GM12878 (cell line): Measurements from ENCODE around the gene FOXK1. TPM values are rescaled to one million over a fixed set of nuclear protein-coding genes. Genes with fewer than 3 reads are reported as not detected.

Source experiments
- ATAC-seq: fragments of 200-7000 bp; cut with Tn5 transposase; 3 replicates; pipeline ENCODE4 v1.9.1; 2020; ENCODE audit warnings: mild to moderate bottlenecking, moderate library complexity
- BruUV-seq: library from RNA; stranded (reverse); fragments of 400-500 nt; replicated peaks from 2 replicates; lab custom pipeline; 2021; lab: Mats Ljungman, UMichigan
- CTCF ChIA-PET: fragments of 300-600 bp; sonication (Branson Sonifier 250); formaldehyde crosslinking; extraction: SDS; loops from one replicate; lab custom pipeline; 2021; ENCODE audit warnings: inconsistent platforms; lab: Yijun Ruan, JAX
- POLR2A ChIA-PET: fragments of 350-600 bp; formaldehyde crosslinking; extraction: SDS; loops from one replicate; lab custom pipeline; 2021; ENCODE audit warnings: inconsistent platforms; lab: Charles Lee
- RAD21 ChIA-PET: fragments of 300-600 bp; sonication (Branson Sonifier 250); formaldehyde crosslinking; loops from one replicate; lab custom pipeline; 2023; ENCODE audit warnings: antibody characterized with exemption; ENCODE audit not compliant: unreplicated experiment; lab: Charles Lee
- SMC1A ChIA-PET: fragments of 300-600 bp; sonication (Branson Sonifier 250); formaldehyde crosslinking; loops from one replicate; lab custom pipeline; 2023; ENCODE audit not compliant: unreplicated experiment, uncharacterized antibody; lab: Charles Lee
- DNase-seq: peaks from one replicate; pipeline ENCODE4 v3.0.0-alpha.2; 2011; ENCODE audit warnings: low read depth, low spot score
- FAIRE-seq: peaks from 3 replicates; lab custom pipeline; 2011; peaks lifted over from hg19 to GRCh38; lab: Jason Lieb, UNC
- H2AFZ ChIP-seq: 2 replicates; pipeline ENCODE4 v1.6.0; 2011; ENCODE audit warnings: low read depth, low read length, control low read depth; ENCODE audit not compliant: control insufficient read depth
- H3K27ac ChIP-seq: 2 replicates; pipeline ENCODE4 v1.5.1; 2011; ENCODE audit warnings: control low read depth; ENCODE audit not compliant: control insufficient read depth, insufficient read depth
- H3K27me3 ChIP-seq, 2 experiments: replicated peaks in 1 of 2; 2 replicates each; pipeline versions ENCODE4 v1.6.0 to v1.6.1; 2011; ENCODE audit warnings: low read length in 1 of 2; ENCODE audit not compliant: control insufficient read depth in 2 of 2, insufficient read depth in 2 of 2
- H3K36me3 ChIP-seq, 2 experiments: 2 replicates each; pipeline ENCODE4 v1.5.1; 2011; ENCODE audit warnings: low read length in 1 of 2; ENCODE audit not compliant: control insufficient read depth in 2 of 2, insufficient read depth in 2 of 2
- H3K4me1 ChIP-seq: 2 replicates; pipeline ENCODE4 v1.6.1; 2011; ENCODE audit warnings: mild to moderate bottlenecking, low read length, moderate library complexity, mixed read lengths; ENCODE audit not compliant: control insufficient read depth, insufficient read depth
- H3K4me2 ChIP-seq: 2 replicates; pipeline ENCODE4 v1.6.0; 2011; ENCODE audit warnings: control low read depth; ENCODE audit not compliant: control insufficient read depth, insufficient read depth
- H3K4me3 ChIP-seq: fragments of 200-600 bp; sonication (generic); 2 replicates; pipeline ENCODE4 v1.5.1; 2016
- H3K79me2 ChIP-seq: 2 replicates; pipeline ENCODE4 v1.6.0; 2011; ENCODE audit warnings: low read length; ENCODE audit not compliant: control insufficient read depth, insufficient read depth
- H3K9ac ChIP-seq: 2 replicates; pipeline ENCODE4 v1.8.0; 2011; ENCODE audit warnings: low read length, control low read depth, mixed read lengths; ENCODE audit not compliant: control insufficient read depth, insufficient read depth
- H3K9me3 ChIP-seq: replicated peaks from 3 replicates; pipeline ENCODE4 v1.5.1; 2011; ENCODE audit warnings: mild to moderate bottlenecking, low read length; ENCODE audit not compliant: control insufficient read depth, insufficient read depth
- H4K20me1 ChIP-seq: 2 replicates; pipeline ENCODE4 v1.6.0; 2011; ENCODE audit not compliant: control insufficient read depth, insufficient read depth
- BHLHE40 ChIP-seq, 2 experiments: fragments of 450-650 bp in 1 of 2; IDR thresholded peaks; 2 replicates each; pipeline ENCODE4 v1.6.1; 2011 to 2017; ENCODE audit warnings: low read depth in 2 of 2, borderline replicate concordance in 1 of 2, improper control_type of control experiment in 1 of 2, low read length in 1 of 2, mild to moderate bottlenecking in 1 of 2
- BMI1 ChIP-seq: fragments of 450-650 bp; IDR thresholded peaks from 2 replicates; pipeline ENCODE4 v1.6.1; 2016; ENCODE audit warnings: mild to moderate bottlenecking, moderate library complexity, borderline replicate concordance
- CREM ChIP-seq: IDR thresholded peaks from 2 replicates; pipeline ENCODE4 v1.6.1; 2014; ENCODE audit warnings: antibody characterized with exemption, low read depth
- IKZF1 ChIP-seq: fragments of 450-650 bp; conservative IDR thresholded peaks from 2 replicates; pipeline ENCODE4 v1.6.1; 2017; ENCODE audit warnings: antibody characterized with exemption, mild to moderate bottlenecking
- IKZF2 ChIP-seq, 2 experiments: fragments of 450-650 bp; IDR thresholded peaks; 2 replicates each; pipeline ENCODE4 v1.6.1; 2017; ENCODE audit warnings: mild to moderate bottlenecking in 2 of 2, moderate library complexity in 2 of 2
- JUNB ChIP-seq: IDR thresholded peaks from 2 replicates; pipeline ENCODE4 v1.6.1; 2016; ENCODE audit warnings: antibody characterized with exemption, mild to moderate bottlenecking
- MTA2 ChIP-seq: fragments of 450-650 bp; IDR thresholded peaks from 2 replicates; pipeline ENCODE4 v1.6.1; 2016; ENCODE audit warnings: low read depth, mild to moderate bottlenecking, moderate library complexity
- MYC ChIP-seq: IDR thresholded peaks from 2 replicates; pipeline ENCODE4 v1.6.1; 2011; ENCODE audit warnings: mild to moderate bottlenecking, low read length, moderate library complexity, inconsistent platforms; ENCODE audit not compliant: insufficient read depth, insufficient replicate concordance, insufficient read length, severe bottlenecking
- PAX5 ChIP-seq: IDR thresholded peaks from 2 replicates; pipeline ENCODE4 v1.6.1; 2011; ENCODE audit warnings: low read depth, low read length, borderline replicate concordance
- RB1 ChIP-seq: fragments of 450-650 bp; formaldehyde crosslinking; IDR thresholded peaks from 2 replicates; pipeline ENCODE4 v1.6.1; 2017; ENCODE audit warnings: mild to moderate bottlenecking, borderline replicate concordance
- SMARCA5 ChIP-seq: fragments of 450-650 bp; IDR thresholded peaks from 2 replicates; pipeline ENCODE4 v1.6.1; 2017; ENCODE audit warnings: mild to moderate bottlenecking
- WGBS: methylation state at CpG from one replicate; pipeline ENCODE4 v1.1.6; 2016; ENCODE audit warnings: low lambda C conversion rate; ENCODE audit not compliant: insufficient replicate concordance, insufficient coverage; ENCODE audit errors: missing lambda C conversion rate; 5-methylcytosine and 5-hydroxymethylcytosine counted together
- in situ Hi-C: fragments of 300-500 bp; cut with MboI; formaldehyde crosslinking; loops from 9 replicates; pipeline ENCODE4 v1.14.3; 2018; ENCODE audit warnings: mixed read lengths
- intact Hi-C: fragments of 100-400 bp; cut with micrococcal nuclease; formaldehyde crosslinking; loops from one replicate; pipeline ENCODE4 v1.14.2; 2022; ENCODE audit not compliant: unreplicated experiment
- polyA plus RNA-seq, 11 experiments: library from polyadenylated mRNA; depleted of rRNA in 4 of 11; unstranded in 6 of 11; stranded (reverse) in 5 of 11; fragments of >200 nt; fragmentation: Nextera tagmentation in 4 of 11; fragmentation: Illumina TruSeq in 1 of 11; extraction: Ambion mirVana in 4 of 11; extraction: Trizol in 1 of 11; gene quantifications; 1 replicate in 1 of 11; 2 replicates in 10 of 11; pipeline versions ENCODE4 v1.2.1 to v1.2.3, GENCODE V29; 2011 to 2016; ENCODE audit warnings: inconsistent platforms in 2 of 11, missing spikeins in 2 of 11, low read depth in 1 of 11
- total RNA-seq, 4 experiments: library from RNA; depleted of rRNA in 3 of 4; stranded (reverse); fragments of >200 nt in 3 of 4; fragmentation: Illumina TruSeq in 1 of 4; extraction: Trizol in 1 of 4; gene quantifications; 2 replicates each; pipeline versions ENCODE4 v1.2.1 to v1.2.3, GENCODE V29; 2013 to 2021
- TF ChIP-seq, protein P1 (sequence below): fragments of 450-650 bp; IDR thresholded peaks from 2 replicates; pipeline ENCODE4 v1.6.1; 2017; ENCODE audit warnings: mild to moderate bottlenecking
- TF ChIP-seq, protein P2 (sequence below): fragments of 450-650 bp; formaldehyde crosslinking; IDR thresholded peaks from 2 replicates; pipeline ENCODE4 v1.5.0; 2022; ENCODE audit warnings: mild to moderate bottlenecking, missing genetic modification characterization
- TF ChIP-seq, protein P3 (sequence below): fragments of 150-350 bp; IDR thresholded peaks from 2 replicates; pipeline ENCODE4 v1.6.1; 2014; ENCODE audit warnings: mild to moderate bottlenecking, low read depth, low read length

Gene FOXK1
- total and polyA plus RNA-seq, 10 of the 15 experiments (the other 5 are each of a cell fraction or from before 2014, with no cell fraction given), result 0.24 to 31.8 (median 4.5) TPM

DNA sequence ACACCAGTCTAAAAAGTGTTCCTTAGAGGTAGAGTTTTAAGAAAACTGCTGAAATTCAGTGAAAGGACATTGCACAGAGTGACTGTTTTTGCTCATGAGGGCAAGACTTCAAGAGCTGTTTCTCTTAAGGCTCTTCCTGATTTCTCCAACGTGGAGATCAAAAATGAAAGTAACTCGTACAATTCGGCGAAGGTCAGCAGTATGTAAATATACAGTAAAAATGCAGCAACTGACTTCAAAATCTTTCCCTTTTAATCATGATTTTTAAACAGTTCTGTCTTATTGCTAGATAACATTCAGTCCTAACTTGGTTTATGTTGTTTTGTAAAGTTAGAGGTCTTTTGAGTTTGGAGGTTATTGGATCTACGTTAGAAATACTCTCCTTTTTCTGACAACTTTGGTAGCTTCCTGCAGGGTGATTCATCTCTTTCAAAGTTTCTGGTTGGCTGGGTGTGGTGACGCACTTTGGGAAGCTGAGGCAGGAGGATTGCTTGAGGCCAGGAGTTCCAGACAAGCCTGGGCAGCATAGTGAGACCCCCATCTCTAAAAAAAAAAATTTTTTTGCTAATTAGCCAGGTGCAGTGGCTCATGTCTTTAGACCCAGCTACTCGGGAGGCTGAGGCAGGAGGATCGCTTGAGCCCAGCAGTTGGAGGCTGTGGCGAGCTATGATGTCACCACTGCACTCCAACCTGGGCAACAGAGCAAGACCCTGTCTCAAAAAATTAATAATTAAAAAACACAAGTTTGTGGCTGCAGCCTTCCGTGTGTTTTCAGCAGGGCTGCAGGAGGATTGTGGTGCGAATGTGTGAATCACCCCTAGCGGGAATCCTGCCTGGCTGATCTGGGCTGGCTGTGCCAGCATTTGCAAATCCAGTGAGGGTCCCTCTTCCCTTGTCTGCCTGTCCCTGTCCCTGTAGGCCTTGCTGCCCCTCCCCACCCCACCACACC, 64.2 kb downstream of the FOXK1 start:
- Histone ChIP-seq H3K27ac (peak overlapping the region; percentile 90), H2AFZ (peak overlapping the region; percentile 33), H3K27me3 (no peaks in the 10 kb centered on the region), H3K4me1 (peaks cover 29% of the 10 kb centered on the region), H3K79me2 (peaks cover 12% of the 10 kb centered on the region), H3K4me2 (peak overlapping the region; percentile 90), H3K36me3 (peaks cover 16 to 17% of the 10 kb centered on the region in 2 experiments; a peak in 3 of 4 replicates), H3K9ac (peak overlapping the region; percentile 68), H4K20me1 (no peaks in the 10 kb centered on the region), H3K4me3 (peak overlapping the region; percentile 69), H3K9me3 (no peaks in the 10 kb centered on the region)
- intact Hi-C loops, result loop anchor here (1.0 to 2.0 kb wide), 2 partner anchors 29 to 61 kb away; partner anchors contain the start of gene AP5Z1
- peak; percentile 61 for ATAC-seq
- in situ Hi-C loops, result no loop called here
- SMC1A ChIA-PET, result interaction anchor here (0.9 to 2.4 kb wide), 6 partner anchors 11 to 105 kb away, joined by 3 to 6 read pairs (median 4); partner anchors contain the start of gene AP5Z1
- 49% methylated on average over 12 of the region's 12 CpGs for WGBS
- TSS peak; percentile 24 for BruUV-seq
- DNase-seq, result peak; percentile 48
- peak; percentile 93 for FAIRE-seq
- POLR2A ChIA-PET, result interaction anchor here (1.0 to 2.7 kb wide), 4 partner anchors 21 to 679 kb away, joined by 4 to 7 read pairs (median 5); no protein-coding TSS in a partner anchor
- CTCF ChIA-PET, result interaction anchor here (1.2 to 1.6 kb wide), 4 partner anchors 10 to 110 kb away, joined by 3 to 5 read pairs (median 4); no protein-coding TSS in a partner anchor
- RAD21 ChIA-PET, result interaction anchor here (0.8 to 3.8 kb wide), 10 partner anchors 21 to 485 kb away, joined by 3 to 16 read pairs (median 4); partner anchors contain the start of gene AP5Z1
- TF ChIP-seq BMI1 (no peak), MYC (no peak), IKZF2 (IDR thresholded peaks at IDR 0.05) (peak in 1 of 2 experiments; percentile 19; a peak in 2 of 4 replicates), MTA2 (no peak), PAX5 (0 out of 2 replicates have a peak, but pooled peaks have one; percentile 19), SMARCA5 (0 out of 2 replicates have a peak, but pooled peaks have one; percentile 52), JUNB (peak; percentile 41), BHLHE40 (IDR thresholded peaks at IDR 0.05; ENCODE audit: borderline replicate concordance in 1 of 2, low read depth in 2 of 2, low read length in 1 of 2) (peak in 1 of 2 experiments; percentile 18; a peak in 1 of 4 replicates), CREM (0 out of 2 replicates have a peak, but pooled peaks have one; percentile 9), RB1 (no peak), IKZF1 (peak; percentile 30)
- TF ChIP-seq, protein P1, sequence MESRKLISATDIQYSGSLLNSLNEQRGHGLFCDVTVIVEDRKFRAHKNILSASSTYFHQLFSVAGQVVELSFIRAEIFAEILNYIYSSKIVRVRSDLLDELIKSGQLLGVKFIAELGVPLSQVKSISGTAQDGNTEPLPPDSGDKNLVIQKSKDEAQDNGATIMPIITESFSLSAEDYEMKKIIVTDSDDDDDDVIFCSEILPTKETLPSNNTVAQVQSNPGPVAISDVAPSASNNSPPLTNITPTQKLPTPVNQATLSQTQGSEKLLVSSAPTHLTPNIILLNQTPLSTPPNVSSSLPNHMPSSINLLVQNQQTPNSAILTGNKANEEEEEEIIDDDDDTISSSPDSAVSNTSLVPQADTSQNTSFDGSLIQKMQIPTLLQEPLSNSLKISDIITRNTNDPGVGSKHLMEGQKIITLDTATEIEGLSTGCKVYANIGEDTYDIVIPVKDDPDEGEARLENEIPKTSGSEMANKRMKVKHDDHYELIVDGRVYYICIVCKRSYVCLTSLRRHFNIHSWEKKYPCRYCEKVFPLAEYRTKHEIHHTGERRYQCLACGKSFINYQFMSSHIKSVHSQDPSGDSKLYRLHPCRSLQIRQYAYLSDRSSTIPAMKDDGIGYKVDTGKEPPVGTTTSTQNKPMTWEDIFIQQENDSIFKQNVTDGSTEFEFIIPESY, result peak; percentile 7; the same call in 1 of the 2 replicates
- TF ChIP-seq, protein P2, sequence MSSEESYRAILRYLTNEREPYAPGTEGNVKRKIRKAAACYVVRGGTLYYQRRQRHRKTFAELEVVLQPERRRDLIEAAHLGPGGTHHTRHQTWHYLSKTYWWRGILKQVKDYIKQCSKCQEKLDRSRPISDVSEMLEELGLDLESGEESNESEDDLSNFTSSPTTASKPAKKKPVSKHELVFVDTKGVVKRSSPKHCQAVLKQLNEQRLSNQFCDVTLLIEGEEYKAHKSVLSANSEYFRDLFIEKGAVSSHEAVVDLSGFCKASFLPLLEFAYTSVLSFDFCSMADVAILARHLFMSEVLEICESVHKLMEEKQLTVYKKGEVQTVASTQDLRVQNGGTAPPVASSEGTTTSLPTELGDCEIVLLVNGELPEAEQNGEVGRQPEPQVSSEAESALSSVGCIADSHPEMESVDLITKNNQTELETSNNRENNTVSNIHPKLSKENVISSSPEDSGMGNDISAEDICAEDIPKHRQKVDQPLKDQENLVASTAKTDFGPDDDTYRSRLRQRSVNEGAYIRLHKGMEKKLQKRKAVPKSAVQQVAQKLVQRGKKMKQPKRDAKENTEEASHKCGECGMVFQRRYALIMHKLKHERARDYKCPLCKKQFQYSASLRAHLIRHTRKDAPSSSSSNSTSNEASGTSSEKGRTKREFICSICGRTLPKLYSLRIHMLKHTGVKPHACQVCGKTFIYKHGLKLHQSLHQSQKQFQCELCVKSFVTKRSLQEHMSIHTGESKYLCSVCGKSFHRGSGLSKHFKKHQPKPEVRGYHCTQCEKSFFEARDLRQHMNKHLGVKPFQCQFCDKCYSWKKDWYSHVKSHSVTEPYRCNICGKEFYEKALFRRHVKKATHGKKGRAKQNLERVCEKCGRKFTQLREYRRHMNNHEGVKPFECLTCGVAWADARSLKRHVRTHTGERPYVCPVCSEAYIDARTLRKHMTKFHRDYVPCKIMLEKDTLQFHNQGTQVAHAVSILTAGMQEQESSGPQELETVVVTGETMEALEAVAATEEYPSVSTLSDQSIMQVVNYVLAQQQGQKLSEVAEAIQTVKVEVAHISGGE (CRISPR knock-in tag), result no peak
- TF ChIP-seq, protein P3, sequence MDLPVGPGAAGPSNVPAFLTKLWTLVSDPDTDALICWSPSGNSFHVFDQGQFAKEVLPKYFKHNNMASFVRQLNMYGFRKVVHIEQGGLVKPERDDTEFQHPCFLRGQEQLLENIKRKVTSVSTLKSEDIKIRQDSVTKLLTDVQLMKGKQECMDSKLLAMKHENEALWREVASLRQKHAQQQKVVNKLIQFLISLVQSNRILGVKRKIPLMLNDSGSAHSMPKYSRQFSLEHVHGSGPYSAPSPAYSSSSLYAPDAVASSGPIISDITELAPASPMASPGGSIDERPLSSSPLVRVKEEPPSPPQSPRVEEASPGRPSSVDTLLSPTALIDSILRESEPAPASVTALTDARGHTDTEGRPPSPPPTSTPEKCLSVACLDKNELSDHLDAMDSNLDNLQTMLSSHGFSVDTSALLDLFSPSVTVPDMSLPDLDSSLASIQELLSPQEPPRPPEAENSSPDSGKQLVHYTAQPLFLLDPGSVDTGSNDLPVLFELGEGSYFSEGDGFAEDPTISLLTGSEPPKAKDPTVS, result no peak
